Vagina (tissue), 2 donors: Measurements from ENCODE around the gene ELMOD1. TPM values are rescaled to one million over a fixed set of nuclear protein-coding genes. Genes with fewer than 3 reads are reported as not detected.

Experiments
- DNase-seq, 2 donors: peaks; one replicate each; pipeline ENCODE4 v3.0.0-alpha.2; 2017; ENCODE audit errors: extremely low spot score in 2 of 2
- H3K27ac ChIP-seq: fragments of 200-600 bp; sonication (generic); one replicate; pipeline ENCODE4 v1.5.1; 2019
- H3K27me3 ChIP-seq: fragments of 200-600 bp; sonication (generic); one replicate; pipeline ENCODE4 v1.5.1; 2019
- H3K36me3 ChIP-seq, 2 donors: fragments of 200-600 bp; sonication (generic); one replicate each; pipeline ENCODE4 v1.5.1; 2017 to 2019
- H3K4me1 ChIP-seq: fragments of 200-600 bp; sonication (generic); one replicate; pipeline ENCODE4 v1.5.1; 2019
- H3K4me3 ChIP-seq, 2 donors: fragments of 200-600 bp; sonication (generic); 1 replicate in 1 of 2; 2 replicates in 1 of 2; pipeline ENCODE4 v1.5.1; 2016 to 2019
- H3K9me3 ChIP-seq: fragments of 200-600 bp; sonication (generic); one replicate; pipeline ENCODE4 v1.5.1; 2019
- POLR2A ChIP-seq, 2 donors: fragments of 450-650 bp; IDR thresholded peaks; one replicate each; pipeline ENCODE4 v1.6.1; 2017; ENCODE audit warnings: antibody characterized with exemption in 2 of 2, mild to moderate bottlenecking in 2 of 2, moderate library complexity in 2 of 2
- POLR2AphosphoS5 ChIP-seq, 2 donors: sonication (generic); formaldehyde crosslinking; IDR thresholded peaks; one replicate each; pipeline ENCODE4 v1.9.0; 2017; ENCODE audit warnings: antibody characterized with exemption in 2 of 2, mild to moderate bottlenecking in 2 of 2, low read depth in 1 of 2; ENCODE audit not compliant: insufficient read depth in 1 of 2
- intact Hi-C: fragments of 100-400 bp; cut with DNase I; formaldehyde crosslinking; loops from one replicate; pipeline ENCODE4 v1.15.1; 2023
- total RNA-seq: library from RNA; depleted of rRNA; stranded (reverse); fragments of >200 nt; gene quantifications from one replicate; pipeline ENCODE4 v1.2.3, GENCODE V29; 2016
- TF ChIP-seq, protein P1 (sequence below), 3 experiments: fragments of 450-650 bp in 2 of 3; fragments of 200-600 bp in 1 of 3; sonication (generic) in 1 of 3; IDR thresholded peaks; one replicate each; pipeline ENCODE4 v1.5.1; 2017 to 2019; ENCODE audit warnings: antibody characterized with exemption in 3 of 3, mild to moderate bottlenecking in 2 of 3, moderate library complexity in 2 of 3

ELMOD1 gene
- total RNA-seq, 1 donor from 2014 or later, result not detected

DNA sequence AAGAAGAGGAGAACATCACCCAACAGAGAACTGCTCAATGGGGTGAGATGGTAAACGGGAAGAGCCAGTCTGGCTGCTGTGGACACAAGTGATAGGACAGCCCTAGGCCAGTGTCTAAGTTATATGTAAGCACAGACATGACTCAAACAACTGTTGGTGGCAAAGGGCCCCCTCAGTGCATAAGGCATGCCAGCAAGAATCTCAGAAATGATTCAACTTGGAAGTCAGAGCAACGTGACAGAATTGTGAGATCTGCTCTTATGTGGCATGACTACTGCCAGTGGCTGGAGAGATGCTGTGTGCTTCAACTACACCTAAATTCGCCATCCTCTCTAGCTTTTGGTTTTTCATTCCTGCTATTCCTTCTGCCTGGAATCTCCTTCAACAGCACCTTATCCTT is 113.5 kb downstream of the ELMOD1 start:
- no peak for DNase-seq
- Histone ChIP-seq H3K36me3 (no peaks in the 10 kb centered on the region), H3K4me1 (no peaks in the 10 kb centered on the region), H3K9me3 (no peaks in the 10 kb centered on the region), H3K27ac (no peak overlapping the region), H3K27me3 (no peaks in the 10 kb centered on the region), H3K4me3 (no peak overlapping the region)
- intact Hi-C loops, result no loop called here
- TF ChIP-seq, protein P1, sequence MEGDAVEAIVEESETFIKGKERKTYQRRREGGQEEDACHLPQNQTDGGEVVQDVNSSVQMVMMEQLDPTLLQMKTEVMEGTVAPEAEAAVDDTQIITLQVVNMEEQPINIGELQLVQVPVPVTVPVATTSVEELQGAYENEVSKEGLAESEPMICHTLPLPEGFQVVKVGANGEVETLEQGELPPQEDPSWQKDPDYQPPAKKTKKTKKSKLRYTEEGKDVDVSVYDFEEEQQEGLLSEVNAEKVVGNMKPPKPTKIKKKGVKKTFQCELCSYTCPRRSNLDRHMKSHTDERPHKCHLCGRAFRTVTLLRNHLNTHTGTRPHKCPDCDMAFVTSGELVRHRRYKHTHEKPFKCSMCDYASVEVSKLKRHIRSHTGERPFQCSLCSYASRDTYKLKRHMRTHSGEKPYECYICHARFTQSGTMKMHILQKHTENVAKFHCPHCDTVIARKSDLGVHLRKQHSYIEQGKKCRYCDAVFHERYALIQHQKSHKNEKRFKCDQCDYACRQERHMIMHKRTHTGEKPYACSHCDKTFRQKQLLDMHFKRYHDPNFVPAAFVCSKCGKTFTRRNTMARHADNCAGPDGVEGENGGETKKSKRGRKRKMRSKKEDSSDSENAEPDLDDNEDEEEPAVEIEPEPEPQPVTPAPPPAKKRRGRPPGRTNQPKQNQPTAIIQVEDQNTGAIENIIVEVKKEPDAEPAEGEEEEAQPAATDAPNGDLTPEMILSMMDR (IDR thresholded peaks at IDR 0.05), result no peak
- no peak for TF ChIP-seq POLR2A (IDR thresholded peaks at IDR 0.05)
- no peak for TF ChIP-seq POLR2AphosphoS5 (IDR thresholded peaks at IDR 0.05; ENCODE audit: insufficient read depth in 1 of 2, low read depth in 1 of 2)

DNA sequence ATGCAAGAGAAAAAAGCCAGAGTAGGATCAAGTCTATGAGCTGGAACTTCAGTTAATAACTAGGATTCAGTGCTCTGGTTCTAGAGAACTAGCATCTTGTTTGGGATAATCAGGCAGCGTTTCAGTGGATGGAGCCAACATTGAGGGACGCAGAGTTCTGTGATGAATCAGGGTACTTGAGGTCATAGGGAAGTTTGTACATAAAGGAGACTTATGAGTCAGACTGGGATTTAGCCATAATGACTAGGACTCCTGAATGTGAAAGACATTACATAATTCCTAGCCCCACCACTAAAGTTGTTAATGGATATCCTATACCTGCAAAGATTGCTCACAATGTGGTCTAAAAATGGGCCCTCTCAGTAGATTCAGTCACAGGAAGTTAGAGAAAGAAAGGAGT is 114.1 kb downstream of the ELMOD1 start:
- no peak overlapping the region for H3K27ac ChIP-seq
- intact Hi-C loops, result no loop called here
- no peaks in the 10 kb centered on the region for H3K4me1 ChIP-seq
- DNase-seq, result no peak
- H3K4me3 ChIP-seq, result no peak overlapping the region
- no peaks in the 10 kb centered on the region for H3K27me3 ChIP-seq
- H3K9me3 ChIP-seq, result no peaks in the 10 kb centered on the region
- TF ChIP-seq POLR2AphosphoS5 (IDR thresholded peaks at IDR 0.05; ENCODE audit: insufficient read depth in 1 of 2, low read depth in 1 of 2) (no peak), POLR2A (IDR thresholded peaks at IDR 0.05) (no peak)
- TF ChIP-seq, protein P1 (IDR thresholded peaks at IDR 0.05), result no peak
- H3K36me3 ChIP-seq, result no peaks in the 10 kb centered on the region

DNA sequence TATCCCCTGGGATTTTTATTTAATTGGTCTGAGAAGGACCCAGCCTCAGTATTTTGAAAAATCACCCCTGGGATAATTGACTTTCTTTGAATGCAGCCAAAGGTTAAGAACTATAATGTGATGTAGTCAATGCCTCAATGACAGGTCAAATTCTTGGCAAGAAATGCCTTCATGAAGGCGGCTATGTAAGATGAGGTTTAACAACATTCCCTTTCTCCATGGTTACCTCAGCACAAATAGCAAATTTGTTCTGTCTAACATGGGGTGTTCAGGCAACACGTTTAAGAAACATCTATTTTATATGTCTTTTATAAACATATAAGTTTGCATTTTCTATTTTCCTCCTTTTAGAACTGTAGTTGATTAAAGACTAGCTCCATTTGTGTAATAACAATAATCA is 115.6 kb downstream of the ELMOD1 start:
- H3K4me1 ChIP-seq, result no peaks in the 10 kb centered on the region
- intact Hi-C loops, result no loop called here
- H3K4me3 ChIP-seq, result no peak overlapping the region
- H3K27me3 ChIP-seq, result no peaks in the 10 kb centered on the region
- no peak for DNase-seq
- TF ChIP-seq, protein P1 (IDR thresholded peaks at IDR 0.05), result no peak
- TF ChIP-seq POLR2AphosphoS5 (IDR thresholded peaks at IDR 0.05; ENCODE audit: insufficient read depth in 1 of 2, low read depth in 1 of 2) (no peak), POLR2A (IDR thresholded peaks at IDR 0.05) (no peak)
- H3K9me3 ChIP-seq, result no peaks in the 10 kb centered on the region
- no peak overlapping the region for H3K27ac ChIP-seq
- H3K36me3 ChIP-seq, result no peaks in the 10 kb centered on the region

DNA sequence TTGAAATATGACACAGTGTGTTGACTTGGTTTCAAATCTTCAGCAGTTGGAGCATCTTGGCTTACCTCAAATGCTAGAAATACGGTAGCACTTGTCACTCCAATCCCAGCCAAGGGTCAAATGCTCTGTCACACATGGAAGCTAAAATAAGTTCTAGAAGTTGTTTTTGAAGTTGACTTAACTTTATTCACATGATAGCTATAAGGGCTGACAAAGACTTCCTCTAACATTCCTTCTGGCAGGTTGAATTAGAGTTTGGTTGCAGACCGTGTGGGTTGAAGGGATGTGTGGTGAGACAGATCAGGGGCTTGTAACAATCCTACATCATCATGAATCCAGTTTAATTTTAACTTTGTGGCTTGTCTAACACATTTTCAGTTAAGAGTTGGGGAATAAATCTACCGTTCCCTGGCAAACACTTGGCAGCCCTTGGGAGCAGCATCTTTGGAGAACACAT is 116.3 kb downstream of the ELMOD1 start:
- no peak for TF ChIP-seq POLR2A (IDR thresholded peaks at IDR 0.05)
- TF ChIP-seq POLR2AphosphoS5 (IDR thresholded peaks at IDR 0.05; ENCODE audit: insufficient read depth in 1 of 2, low read depth in 1 of 2), result no peak
- TF ChIP-seq, protein P1 (IDR thresholded peaks at IDR 0.05), result no peak
- no peaks in the 10 kb centered on the region for H3K27me3 ChIP-seq
- H3K4me1 ChIP-seq, result no peaks in the 10 kb centered on the region
- DNase-seq, result no peak
- no peaks in the 10 kb centered on the region for H3K36me3 ChIP-seq
- H3K9me3 ChIP-seq, result no peaks in the 10 kb centered on the region
- no peak overlapping the region for H3K4me3 ChIP-seq
- no peak overlapping the region for H3K27ac ChIP-seq
- intact Hi-C loops, result no loop called here

DNA sequence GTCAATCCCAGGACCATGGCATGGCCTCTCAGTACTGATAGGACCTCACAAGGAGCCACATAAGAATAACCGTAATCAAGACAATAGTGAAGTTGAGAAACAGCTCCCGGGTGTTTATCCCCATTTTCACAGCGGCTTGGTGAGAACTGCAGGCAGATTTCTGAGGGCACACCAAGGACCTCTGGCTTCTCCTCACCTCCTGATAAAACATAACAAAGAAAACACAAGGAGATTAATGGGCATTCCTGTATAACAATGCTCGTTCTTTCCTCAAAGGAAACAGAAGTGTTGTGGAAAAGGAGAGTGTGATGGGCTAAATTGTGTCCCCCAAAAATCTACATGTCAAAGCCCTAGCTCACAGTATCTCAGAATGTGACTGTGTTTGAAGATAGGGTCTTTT is 116.9 kb downstream of the ELMOD1 start:
- intact Hi-C loops, result no loop called here
- H3K4me3 ChIP-seq, result no peak overlapping the region
- no peak for DNase-seq
- TF ChIP-seq POLR2A (IDR thresholded peaks at IDR 0.05) (no peak), POLR2AphosphoS5 (IDR thresholded peaks at IDR 0.05; ENCODE audit: insufficient read depth in 1 of 2, low read depth in 1 of 2) (no peak)
- H3K4me1 ChIP-seq, result no peaks in the 10 kb centered on the region
- no peak overlapping the region for H3K27ac ChIP-seq
- H3K36me3 ChIP-seq, result no peaks in the 10 kb centered on the region
- H3K9me3 ChIP-seq, result no peaks in the 10 kb centered on the region
- no peaks in the 10 kb centered on the region for H3K27me3 ChIP-seq
